ENCODE data around the gene SLC39A13. TPM values are rescaled to one million over a fixed set of nuclear protein-coding genes. Genes with fewer than 3 reads are reported as not detected.

SLC39A13 gene
- total RNA-seq, 2 experiments from 2014 or later = 10.0 to 10.5 TPM

DNA sequence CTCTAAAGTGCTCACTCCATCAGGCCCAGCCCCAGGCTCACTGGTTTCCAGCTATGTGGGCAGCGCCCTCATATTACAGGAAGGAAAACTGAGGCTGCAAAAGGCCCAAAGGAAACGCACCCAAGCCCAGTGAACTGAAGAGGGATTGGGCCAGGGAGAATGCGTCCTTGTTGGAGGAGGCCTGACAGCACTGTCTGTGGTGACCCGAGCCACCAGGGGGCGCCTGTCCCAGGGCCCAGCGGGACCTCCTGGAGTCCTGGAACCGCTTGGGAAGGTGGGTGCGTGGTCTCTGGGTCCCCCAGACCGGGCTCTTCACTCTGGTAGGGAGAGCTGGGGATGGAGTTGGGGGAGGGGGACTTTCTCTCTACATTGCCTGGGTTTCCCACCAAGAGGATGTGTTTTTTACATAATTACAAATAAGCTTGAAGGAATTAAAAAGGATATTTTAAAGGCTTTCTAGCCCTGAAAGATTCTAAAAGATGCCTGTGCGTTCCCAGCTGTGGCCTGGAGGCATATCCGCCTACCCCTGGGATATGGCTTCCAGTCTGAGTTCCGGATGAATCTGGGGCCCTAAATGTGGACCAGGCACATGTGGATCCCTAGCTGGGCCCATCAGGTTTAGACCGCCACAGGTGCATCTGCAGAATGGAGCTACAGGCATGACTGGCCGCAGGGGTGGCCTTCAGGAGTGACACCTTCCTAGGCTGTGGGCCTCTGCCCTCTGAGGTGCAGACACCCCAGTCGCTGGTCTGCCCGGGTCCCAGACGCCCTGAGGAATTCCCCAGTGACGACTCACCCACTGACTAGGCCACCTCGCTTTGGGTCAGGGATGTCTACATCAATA lies 34.3 kb upstream of the SLC39A13 start:
- Mint-ChIP-seq H3K4me1 (ENCODE audit: low read depth) (peaks cover 20% of the 10 kb centered on the region), H3K4me3 (no peak overlapping the region), H3K36me3 (ENCODE audit: low read depth) (no peaks in the 10 kb centered on the region), H3K27ac (no peak overlapping the region), H3K9me3 (no peaks in the 10 kb centered on the region), H3K27me3 (no peaks in the 10 kb centered on the region)
- peak; percentile 89 for DNase-seq
- TF ChIP-seq, protein P1, sequence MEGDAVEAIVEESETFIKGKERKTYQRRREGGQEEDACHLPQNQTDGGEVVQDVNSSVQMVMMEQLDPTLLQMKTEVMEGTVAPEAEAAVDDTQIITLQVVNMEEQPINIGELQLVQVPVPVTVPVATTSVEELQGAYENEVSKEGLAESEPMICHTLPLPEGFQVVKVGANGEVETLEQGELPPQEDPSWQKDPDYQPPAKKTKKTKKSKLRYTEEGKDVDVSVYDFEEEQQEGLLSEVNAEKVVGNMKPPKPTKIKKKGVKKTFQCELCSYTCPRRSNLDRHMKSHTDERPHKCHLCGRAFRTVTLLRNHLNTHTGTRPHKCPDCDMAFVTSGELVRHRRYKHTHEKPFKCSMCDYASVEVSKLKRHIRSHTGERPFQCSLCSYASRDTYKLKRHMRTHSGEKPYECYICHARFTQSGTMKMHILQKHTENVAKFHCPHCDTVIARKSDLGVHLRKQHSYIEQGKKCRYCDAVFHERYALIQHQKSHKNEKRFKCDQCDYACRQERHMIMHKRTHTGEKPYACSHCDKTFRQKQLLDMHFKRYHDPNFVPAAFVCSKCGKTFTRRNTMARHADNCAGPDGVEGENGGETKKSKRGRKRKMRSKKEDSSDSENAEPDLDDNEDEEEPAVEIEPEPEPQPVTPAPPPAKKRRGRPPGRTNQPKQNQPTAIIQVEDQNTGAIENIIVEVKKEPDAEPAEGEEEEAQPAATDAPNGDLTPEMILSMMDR (IDR thresholded peaks at IDR 0.05) = peak; percentile 95
- ChIA-PET CTCF (interaction anchor here (0.6 to 6.1 kb wide), 53 partner anchors 9 to 481 kb away, joined by 3 to 108 read pairs (median 4); partner anchors contain the start of genes ACP2, AGBL2, C1QTNF4 and PSMC3), POLR2A (interaction anchor here (0.8 to 1.7 kb wide), 4 partner anchors 14 to 37 kb away, joined by 4 to 5 read pairs (median 4); no protein-coding TSS in a partner anchor)
- ATAC-seq = peak; percentile 89
- intact Hi-C loops (cut with micrococcal nuclease) = loop anchor here (2.0 to 5.0 kb wide), 2 partner anchors 35 to 478 kb away; partner anchors contain the start of gene SLC39A13

DNA sequence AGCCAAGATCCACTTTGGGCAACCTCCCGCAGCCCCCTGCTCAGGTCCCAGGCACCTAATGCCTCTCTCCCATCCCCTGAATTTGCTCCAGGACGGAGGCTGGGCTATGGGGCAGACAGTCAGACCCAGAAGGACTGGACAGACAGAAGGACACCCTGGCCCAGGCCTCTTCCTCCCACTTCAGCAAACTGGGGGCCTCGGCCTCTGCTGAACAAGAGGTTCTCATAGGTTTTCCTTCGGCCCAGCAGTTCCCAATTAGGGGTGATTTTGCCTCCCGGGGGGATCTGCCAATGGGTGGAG lies 33.7 kb upstream of the SLC39A13 start:
- Mint-ChIP-seq H3K9me3 (no peaks in the 10 kb centered on the region), H3K27me3 (no peaks in the 10 kb centered on the region), H3K4me3 (no peak overlapping the region), H3K27ac (no peak overlapping the region), H3K4me1 (ENCODE audit: low read depth) (peaks cover 14% of the 10 kb centered on the region), H3K36me3 (ENCODE audit: low read depth) (no peaks in the 10 kb centered on the region)
- ATAC-seq (no peak), DNase-seq (no peak)
- POLR2A ChIA-PET = interaction anchor here (0.8 to 1.7 kb wide), 4 partner anchors 14 to 36 kb away, joined by 4 to 5 read pairs (median 4); no protein-coding TSS in a partner anchor
- TF ChIP-seq, protein P1 (IDR thresholded peaks at IDR 0.05) = no peak
- CTCF ChIA-PET = interaction anchor here (0.6 to 6.1 kb wide), 44 partner anchors 8 to 480 kb away, joined by 3 to 108 read pairs (median 5); partner anchors contain the start of genes ACP2, C1QTNF4, PSMC3 and RAPSN
- intact Hi-C loops (cut with micrococcal nuclease) = loop anchor here (5.0 kb wide), 1 partner anchor 478 kb away; no protein-coding TSS in a partner anchor

DNA sequence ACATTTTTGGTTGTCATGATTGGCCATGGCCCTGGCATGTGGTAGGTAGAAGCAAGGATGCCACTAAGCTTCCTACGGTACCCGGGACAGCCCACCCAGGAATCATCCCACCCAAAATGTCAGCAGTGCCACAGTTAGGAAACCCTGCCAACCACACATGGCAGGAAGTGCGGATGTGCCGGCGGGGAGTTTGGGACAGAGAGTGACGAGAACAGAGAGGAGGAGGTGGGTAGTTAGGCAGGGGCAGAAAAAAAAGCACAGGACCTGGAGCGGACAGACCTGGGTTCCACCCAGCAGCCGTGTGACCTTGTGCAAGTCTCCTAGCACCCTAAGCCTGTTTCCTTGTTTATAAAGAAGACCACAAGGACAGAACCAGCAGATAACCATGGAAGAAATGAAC lies 33.4 kb upstream of the SLC39A13 start:
- Mint-ChIP-seq H3K27me3 (no peaks in the 10 kb centered on the region), H3K27ac (no peak overlapping the region), H3K36me3 (ENCODE audit: low read depth) (no peaks in the 10 kb centered on the region), H3K9me3 (no peaks in the 10 kb centered on the region), H3K4me1 (ENCODE audit: low read depth) (peaks cover 11% of the 10 kb centered on the region), H3K4me3 (no peak overlapping the region)
- intact Hi-C loops (cut with micrococcal nuclease) = no loop called here
- TF ChIP-seq, protein P1 (IDR thresholded peaks at IDR 0.05) = no peak
- POLR2A ChIA-PET = interaction anchor here (0.9 to 1.7 kb wide), 2 partner anchors 15 to 18 kb away, joined by 4 to 5 read pairs; no protein-coding TSS in a partner anchor
- DNase-seq = no peak
- CTCF ChIA-PET = interaction anchor here (0.9 to 6.1 kb wide), 11 partner anchors 8 to 477 kb away, joined by 3 to 108 read pairs (median 20); partner anchors contain the start of genes PSMC3 and SLC39A13
- no peak for ATAC-seq

DNA sequence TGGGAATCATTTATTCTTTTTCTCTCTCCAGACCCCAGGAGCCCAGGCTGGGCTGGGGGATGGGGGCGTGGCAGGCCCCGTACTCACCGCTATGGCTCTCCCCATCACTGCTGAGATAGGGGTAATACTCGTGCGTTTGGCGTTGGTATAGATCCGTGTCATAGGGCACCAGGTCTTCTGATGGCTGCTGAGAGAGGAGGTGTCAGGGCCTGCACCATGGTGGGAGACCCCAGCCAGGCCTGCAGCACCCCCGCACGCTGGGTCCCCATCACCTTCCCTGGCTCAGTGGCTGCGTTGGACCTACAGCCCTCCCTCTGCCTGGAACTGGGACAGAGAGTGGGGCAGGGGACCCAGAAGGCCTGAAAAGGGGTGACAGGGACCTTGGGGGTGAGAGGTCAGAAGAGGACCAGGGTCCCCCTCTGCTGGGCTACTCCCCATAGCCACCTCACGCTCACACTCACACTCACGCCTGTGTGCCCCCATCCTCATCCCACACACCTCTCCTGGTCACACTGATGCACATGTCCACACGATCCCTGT lies 32.8 kb upstream of the SLC39A13 start:
- no peaks in the 10 kb centered on the region for H3K9me3 Mint-ChIP-seq
- no peak overlapping the region for H3K27ac Mint-ChIP-seq
- no peak overlapping the region for H3K4me3 Mint-ChIP-seq
- ATAC-seq (no peak), DNase-seq (no peak)
- POLR2A ChIA-PET = no interaction called here
- intact Hi-C loops (cut with micrococcal nuclease) = no loop called here
- TF ChIP-seq, protein P1 (IDR thresholded peaks at IDR 0.05) = no peak
- H3K4me1 Mint-ChIP-seq (ENCODE audit: low read depth) = peaks cover 10% of the 10 kb centered on the region
- no peaks in the 10 kb centered on the region for H3K27me3 Mint-ChIP-seq
- CTCF ChIA-PET = interaction anchor here (1.9 kb wide), 1 partner anchor 7 kb away, joined by 12 read pairs; no protein-coding TSS in a partner anchor
- H3K36me3 Mint-ChIP-seq (ENCODE audit: low read depth) = no peaks in the 10 kb centered on the region

Measured in activated CD8-positive, alpha-beta T cell treated with anti-CD3 and anti-CD28 coated beads for 36 hours (primary cell).